Measurements from ENCODE around the gene MYBBP1A.
"Not testable (repeated sequence)": the region's sequence is repeated elsewhere in the genome, so short reads cannot be mapped to it uniquely, and the experiment has no call there.

Gene MYBBP1A

DNA sequence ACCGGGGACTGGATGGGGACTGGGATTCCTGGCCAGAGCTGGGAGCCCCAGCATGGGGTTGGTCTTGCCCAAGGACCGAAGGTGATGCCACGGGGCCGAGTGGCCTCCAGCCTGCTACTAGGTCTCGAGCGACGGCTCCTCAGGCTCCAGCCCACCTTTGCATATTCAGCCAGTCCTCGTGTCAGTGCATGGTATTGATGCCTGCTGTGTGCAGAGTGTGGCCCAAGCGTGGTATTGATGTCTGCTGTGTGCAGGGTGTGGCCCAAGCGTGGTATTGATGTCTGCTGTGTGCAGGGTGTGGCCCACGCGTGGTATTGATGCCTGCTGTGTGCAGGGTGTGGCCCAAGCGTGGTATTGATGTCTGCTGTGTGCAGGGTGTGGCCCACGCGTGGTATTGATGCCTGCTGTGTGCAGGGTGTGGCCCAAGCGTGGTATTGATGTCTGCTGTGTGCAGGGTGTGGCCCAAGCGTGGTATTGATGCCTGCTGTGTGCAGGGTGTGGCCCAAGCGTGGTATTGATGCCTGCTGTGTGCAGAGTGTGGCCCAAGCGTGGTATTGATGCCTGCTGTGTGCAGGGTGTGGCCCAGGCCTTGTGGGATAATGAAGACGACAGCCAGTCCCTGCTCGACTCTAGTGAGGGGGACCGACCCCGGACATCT lies 40.6 kb upstream of the MYBBP1A start:
- not testable (repeated sequence) for H3K79me2 ChIP-seq (ENCODE audit: control insufficient read depth, insufficient read depth, low read length, unreplicated experiment); H3K36me3 ChIP-seq (ENCODE audit: insufficient read depth, low read length); H2AFZ ChIP-seq (ENCODE audit: low read length, unreplicated experiment); H3K4me1 ChIP-seq (ENCODE audit: control insufficient read depth, insufficient read depth, low read length, unreplicated experiment); H3K27ac ChIP-seq (ENCODE audit: low read depth, low read length); H3K4me3 ChIP-seq (ENCODE audit: low read depth, low read length)
- peaks cover 20% of the 10 kb centered on the region for H3K27me3 ChIP-seq (ENCODE audit: insufficient read depth, low read length)

DNA sequence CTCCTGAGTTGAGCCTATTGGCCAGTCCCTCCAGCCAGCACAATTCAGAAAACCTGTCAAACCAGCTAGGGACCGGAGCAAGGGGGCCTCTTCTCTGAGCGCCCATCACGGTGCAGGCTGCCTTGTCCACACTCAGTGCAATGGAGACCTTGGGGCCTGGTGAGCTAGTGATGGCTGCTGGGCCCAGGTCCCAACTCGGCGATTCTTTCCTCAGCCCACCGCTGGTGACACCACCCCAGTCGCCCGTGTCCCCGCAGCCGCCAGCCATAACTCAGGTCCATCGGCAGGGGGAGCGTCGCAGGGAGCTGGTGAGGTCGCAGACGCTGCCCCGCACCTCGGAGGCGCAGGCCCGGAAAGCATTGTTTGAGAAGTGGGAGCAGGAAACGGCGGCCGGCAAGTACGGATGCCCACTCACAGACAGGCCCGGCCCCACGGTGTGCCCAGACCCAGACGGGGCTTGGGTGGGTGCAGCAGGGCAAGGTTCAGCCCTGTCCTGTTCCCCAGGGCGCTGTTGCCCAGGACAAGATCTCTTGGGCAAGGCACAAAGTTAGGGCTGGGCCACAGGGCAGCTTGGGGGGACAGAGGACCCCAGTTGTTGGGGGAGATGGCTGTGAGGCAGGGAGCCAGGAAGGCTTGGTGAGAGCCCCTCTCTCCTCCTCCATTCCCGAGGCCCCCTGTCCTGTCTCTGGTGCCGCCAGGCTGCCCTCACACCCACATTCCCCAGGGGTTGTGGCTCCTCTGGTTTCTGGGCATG lies 39.9 kb upstream of the MYBBP1A start:
- no peaks in the 10 kb centered on the region for H3K36me3 ChIP-seq (ENCODE audit: insufficient read depth, low read length)
- peaks cover 15% of the 10 kb centered on the region for H3K27me3 ChIP-seq (ENCODE audit: insufficient read depth, low read length)
- H3K4me1 ChIP-seq (ENCODE audit: control insufficient read depth, insufficient read depth, low read length, unreplicated experiment), result peaks cover 6% of the 10 kb centered on the region
- H2AFZ ChIP-seq (ENCODE audit: low read length, unreplicated experiment), result no peak overlapping the region
- H3K4me3 ChIP-seq (ENCODE audit: low read depth, low read length), result no peak overlapping the region
- no peaks in the 10 kb centered on the region for H3K79me2 ChIP-seq (ENCODE audit: control insufficient read depth, insufficient read depth, low read length, unreplicated experiment)
- H3K27ac ChIP-seq (ENCODE audit: low read depth, low read length), result no peak overlapping the region

- Histone ChIP-seq H3K36me3 (ENCODE audit: insufficient read depth, low read length) (no peaks in the 10 kb centered on the region), H3K4me3 (ENCODE audit: low read depth, low read length) (no peak overlapping the region), H3K4me1 (ENCODE audit: control insufficient read depth, insufficient read depth, low read length, unreplicated experiment) (peaks cover 1% of the 10 kb centered on the region), H3K27ac (ENCODE audit: low read depth, low read length) (no peak overlapping the region), H2AFZ (ENCODE audit: low read length, unreplicated experiment) (no peak overlapping the region), H3K27me3 (ENCODE audit: insufficient read depth, low read length) (peaks cover 8% of the 10 kb centered on the region; the same call in 1 of the 2 replicates), H3K79me2 (ENCODE audit: control insufficient read depth, insufficient read depth, low read length, unreplicated experiment) (no peaks in the 10 kb centered on the region)
These were observed 39.2 kb upstream of the MYBBP1A start for GRCh38 chr17:4594406-4594805.

DNA sequence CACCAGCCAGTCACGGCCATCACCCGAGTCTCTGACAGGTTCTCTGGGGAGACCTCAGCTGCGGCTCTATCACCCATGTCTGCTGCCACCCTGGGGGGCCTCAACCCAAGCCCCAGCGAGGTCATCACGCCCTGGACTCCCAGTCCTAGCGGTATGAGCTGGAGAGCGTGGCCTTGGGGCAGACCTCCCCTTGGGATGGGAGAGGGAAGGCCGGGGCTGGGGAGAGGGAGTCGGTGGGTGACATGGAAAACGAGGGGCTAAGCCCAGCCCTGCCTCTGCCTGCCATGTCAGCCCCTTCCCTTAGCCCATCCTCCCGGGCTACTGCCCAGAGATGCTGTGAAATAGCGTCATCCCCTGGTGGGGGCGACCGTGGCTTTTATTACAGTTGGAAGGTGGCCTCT lies 37.8 kb upstream of the MYBBP1A start:
- H3K27me3 ChIP-seq (ENCODE audit: insufficient read depth, low read length), result no peaks in the 10 kb centered on the region
- no peak overlapping the region for H3K4me3 ChIP-seq (ENCODE audit: low read depth, low read length)
- H3K36me3 ChIP-seq (ENCODE audit: insufficient read depth, low read length), result no peaks in the 10 kb centered on the region
- H3K27ac ChIP-seq (ENCODE audit: low read depth, low read length), result no peak overlapping the region
- no peaks in the 10 kb centered on the region for H3K4me1 ChIP-seq (ENCODE audit: control insufficient read depth, insufficient read depth, low read length, unreplicated experiment)
- no peak overlapping the region for H2AFZ ChIP-seq (ENCODE audit: low read length, unreplicated experiment)
- H3K79me2 ChIP-seq (ENCODE audit: control insufficient read depth, insufficient read depth, low read length, unreplicated experiment), result no peaks in the 10 kb centered on the region

GRCh38 chr17:4592240-4593005 lies 37.2 kb upstream of the MYBBP1A start:
- Histone ChIP-seq H3K4me3 (ENCODE audit: low read depth, low read length) (no peak overlapping the region), H2AFZ (ENCODE audit: low read length, unreplicated experiment) (no peak overlapping the region), H3K79me2 (ENCODE audit: control insufficient read depth, insufficient read depth, low read length, unreplicated experiment) (no peaks in the 10 kb centered on the region), H3K27me3 (ENCODE audit: insufficient read depth, low read length) (no peaks in the 10 kb centered on the region), H3K4me1 (ENCODE audit: control insufficient read depth, insufficient read depth, low read length, unreplicated experiment) (no peaks in the 10 kb centered on the region), H3K36me3 (ENCODE audit: insufficient read depth, low read length) (no peaks in the 10 kb centered on the region), H3K27ac (ENCODE audit: low read depth, low read length) (no peak overlapping the region)

DNA sequence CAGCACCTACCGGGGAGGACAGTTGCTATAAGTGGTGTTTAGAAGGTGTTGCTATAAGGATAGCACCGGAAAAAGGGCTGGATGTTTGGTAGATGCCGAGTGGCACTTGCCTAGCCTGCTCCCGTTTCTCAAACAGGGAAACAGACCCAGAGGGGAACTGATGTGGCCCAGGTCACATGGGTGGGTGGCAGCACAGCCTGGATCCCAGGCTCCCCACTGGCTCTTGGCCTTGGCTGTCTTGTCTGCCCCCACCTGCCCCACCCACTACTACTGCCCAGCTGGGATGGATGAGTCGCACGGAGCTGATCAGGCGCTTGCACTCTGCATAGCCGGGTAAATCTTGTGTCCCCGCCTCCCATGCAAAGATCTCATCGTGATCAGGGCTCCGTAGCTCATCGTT lies 36.3 kb upstream of the MYBBP1A start:
- Histone ChIP-seq H3K36me3 (ENCODE audit: insufficient read depth, low read length) (no peaks in the 10 kb centered on the region), H3K4me1 (ENCODE audit: control insufficient read depth, insufficient read depth, low read length, unreplicated experiment) (no peaks in the 10 kb centered on the region), H3K27me3 (ENCODE audit: insufficient read depth, low read length) (peaks cover 7% of the 10 kb centered on the region)

DNA sequence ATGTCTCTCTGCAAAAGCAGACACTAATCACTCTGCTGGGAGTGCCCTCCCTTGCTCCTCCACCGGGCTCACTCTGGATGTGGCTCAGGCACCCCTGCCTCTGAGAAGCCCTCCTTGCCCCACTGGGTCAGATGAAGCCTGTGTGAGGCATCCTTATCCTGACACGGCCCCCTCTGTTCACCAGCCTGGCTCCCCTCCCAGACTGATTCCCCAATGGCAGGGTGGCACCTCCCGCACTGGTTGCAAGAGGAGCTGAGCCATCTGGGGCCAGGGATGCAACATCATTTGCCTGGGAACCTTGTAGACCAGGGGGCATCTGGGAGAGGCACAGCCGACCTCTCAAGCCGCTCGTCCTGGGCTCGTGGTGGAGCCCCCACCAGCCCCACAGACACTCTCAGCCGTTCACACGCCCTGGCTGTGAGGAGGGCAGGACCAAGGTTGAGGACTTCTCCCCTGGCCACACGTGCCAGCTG lies 35.8 kb upstream of the MYBBP1A start:
- H3K27ac ChIP-seq (ENCODE audit: low read depth, low read length), result no peak overlapping the region

More for the DNA sequence above, 36.3 kb upstream of the MYBBP1A start:
- Histone ChIP-seq H2AFZ (ENCODE audit: low read length, unreplicated experiment) (no peak overlapping the region), H3K27ac (ENCODE audit: low read depth, low read length) (no peak overlapping the region), H3K4me3 (ENCODE audit: low read depth, low read length) (no peak overlapping the region), H3K79me2 (ENCODE audit: control insufficient read depth, insufficient read depth, low read length, unreplicated experiment) (no peaks in the 10 kb centered on the region)

DNA sequence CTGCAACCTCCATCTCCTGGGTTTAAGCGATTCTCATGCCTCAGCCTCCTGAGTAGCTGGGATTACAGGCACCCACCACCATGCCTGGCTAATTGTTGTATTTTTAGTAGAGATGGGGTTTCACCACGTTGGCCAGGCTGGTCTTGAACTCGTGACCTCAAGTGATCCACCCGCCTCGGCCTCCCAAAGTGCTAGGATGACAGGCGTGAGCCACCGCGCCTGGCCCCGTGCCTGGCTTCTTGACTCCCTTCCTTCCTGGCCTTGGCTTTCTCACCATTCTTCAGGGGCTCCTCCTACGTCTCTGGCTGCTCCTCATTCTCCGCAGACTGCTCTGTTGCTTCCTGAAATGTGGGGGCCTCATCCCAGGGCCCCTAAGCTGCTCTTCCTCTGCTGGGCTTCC lies 34.9 kb upstream of the MYBBP1A start:
- not testable (repeated sequence) for H3K4me3 ChIP-seq (ENCODE audit: low read depth, low read length); H2AFZ ChIP-seq (ENCODE audit: low read length, unreplicated experiment); H3K79me2 ChIP-seq (ENCODE audit: control insufficient read depth, insufficient read depth, low read length, unreplicated experiment); H3K36me3 ChIP-seq (ENCODE audit: insufficient read depth, low read length); H3K27ac ChIP-seq (ENCODE audit: low read depth, low read length); H3K4me1 ChIP-seq (ENCODE audit: control insufficient read depth, insufficient read depth, low read length, unreplicated experiment)
- H3K27me3 ChIP-seq (ENCODE audit: insufficient read depth, low read length), result peaks cover 22% of the 10 kb centered on the region

More for the DNA sequence above, 35.8 kb upstream of the MYBBP1A start:
- H3K4me3 ChIP-seq (ENCODE audit: low read depth, low read length), result no peak overlapping the region
- H3K36me3 ChIP-seq (ENCODE audit: insufficient read depth, low read length), result no peaks in the 10 kb centered on the region
- H3K4me1 ChIP-seq (ENCODE audit: control insufficient read depth, insufficient read depth, low read length, unreplicated experiment), result no peaks in the 10 kb centered on the region
- peaks cover 12% of the 10 kb centered on the region for H3K27me3 ChIP-seq (ENCODE audit: insufficient read depth, low read length)
- no peaks in the 10 kb centered on the region for H3K79me2 ChIP-seq (ENCODE audit: control insufficient read depth, insufficient read depth, low read length, unreplicated experiment)
- no peak overlapping the region for H2AFZ ChIP-seq (ENCODE audit: low read length, unreplicated experiment)

GRCh38 chr17:4588898-4589625 lies 33.9 kb upstream of the MYBBP1A start:
- H2AFZ ChIP-seq (ENCODE audit: low read length, unreplicated experiment), result no peak overlapping the region
- H3K4me1 ChIP-seq (ENCODE audit: control insufficient read depth, insufficient read depth, low read length, unreplicated experiment), result no peaks in the 10 kb centered on the region
- H3K27me3 ChIP-seq (ENCODE audit: insufficient read depth, low read length), result peaks cover 31% of the 10 kb centered on the region
- H3K27ac ChIP-seq (ENCODE audit: low read depth, low read length), result no peak overlapping the region
- no peaks in the 10 kb centered on the region for H3K36me3 ChIP-seq (ENCODE audit: insufficient read depth, low read length)
- no peaks in the 10 kb centered on the region for H3K79me2 ChIP-seq (ENCODE audit: control insufficient read depth, insufficient read depth, low read length, unreplicated experiment)
- H3K4me3 ChIP-seq (ENCODE audit: low read depth, low read length), result no peak overlapping the region

GRCh38 chr17:4588391-4588790 lies 33.2 kb upstream of the MYBBP1A start:
- no peaks in the 10 kb centered on the region for H3K4me1 ChIP-seq (ENCODE audit: control insufficient read depth, insufficient read depth, low read length, unreplicated experiment)
- H3K36me3 ChIP-seq (ENCODE audit: insufficient read depth, low read length), result no peaks in the 10 kb centered on the region
- peaks cover 38% of the 10 kb centered on the region for H3K27me3 ChIP-seq (ENCODE audit: insufficient read depth, low read length)
- H2AFZ ChIP-seq (ENCODE audit: low read length, unreplicated experiment), result no peak overlapping the region
- H3K79me2 ChIP-seq (ENCODE audit: control insufficient read depth, insufficient read depth, low read length, unreplicated experiment), result no peaks in the 10 kb centered on the region
- H3K4me3 ChIP-seq (ENCODE audit: low read depth, low read length), result no peak overlapping the region
- no peak overlapping the region for H3K27ac ChIP-seq (ENCODE audit: low read depth, low read length)
